ENCODE measurements around the gene DCDC2C. TPM values are rescaled to one million over a fixed set of nuclear protein-coding genes. Genes with fewer than 3 reads are reported as not detected.

DCDC2C gene
- total RNA-seq, 2 experiments from 2014 or later: not detected

GRCh38 chr2:3706892-3707291 is 3.5 kb downstream of the DCDC2C start:
- no peak for DNase-seq
- Mint-ChIP-seq H3K4me1 (no peaks in the 10 kb centered on the region), H3K4me3 (no peak overlapping the region), H3K36me3 (ENCODE audit: low read depth) (peaks cover 2% of the 10 kb centered on the region), H3K9me3 (peaks cover 2% of the 10 kb centered on the region), H3K27me3 (peaks cover 22% of the 10 kb centered on the region), H3K27ac (no peak overlapping the region)
- POLR2A ChIA-PET: no interaction called here
- CTCF ChIA-PET: no interaction called here

- CTCF ChIA-PET: no interaction called here
- H3K36me3 Mint-ChIP-seq (ENCODE audit: low read depth): no peaks in the 10 kb centered on the region
Measured at GRCh38 chr2:3708576-3708975, 5.2 kb downstream of the DCDC2C start.

GRCh38 chr2:3709225-3709624 is 5.8 kb downstream of the DCDC2C start:
- H3K4me3 Mint-ChIP-seq: no peak overlapping the region
- peaks cover 2% of the 10 kb centered on the region for H3K9me3 Mint-ChIP-seq
- DNase-seq: no peak
- no peak overlapping the region for H3K27ac Mint-ChIP-seq
- ChIA-PET CTCF (no interaction called here), POLR2A (no interaction called here)
- no peaks in the 10 kb centered on the region for H3K36me3 Mint-ChIP-seq (ENCODE audit: low read depth)
- no peaks in the 10 kb centered on the region for H3K4me1 Mint-ChIP-seq
- peaks cover 10% of the 10 kb centered on the region for H3K27me3 Mint-ChIP-seq

More at GRCh38 chr2:3708576-3708975, 5.2 kb downstream of the DCDC2C start:
- POLR2A ChIA-PET: no interaction called here
- no peaks in the 10 kb centered on the region for H3K4me1 Mint-ChIP-seq
- no peak for DNase-seq
- no peak overlapping the region for H3K4me3 Mint-ChIP-seq
- H3K27ac Mint-ChIP-seq: no peak overlapping the region
- peaks cover 10% of the 10 kb centered on the region for H3K27me3 Mint-ChIP-seq
- H3K9me3 Mint-ChIP-seq: peaks cover 2% of the 10 kb centered on the region

- H3K4me1 Mint-ChIP-seq: no peaks in the 10 kb centered on the region
Measured at GRCh38 chr2:3712424-3712823, 9.0 kb downstream of the DCDC2C start.

GRCh38 chr2:3712831-3713503 is 9.6 kb downstream of the DCDC2C start:
- Mint-ChIP-seq H3K4me1 (no peaks in the 10 kb centered on the region), H3K36me3 (ENCODE audit: low read depth) (no peaks in the 10 kb centered on the region), H3K27me3 (no peaks in the 10 kb centered on the region), H3K27ac (no peak overlapping the region), H3K9me3 (peaks cover 2% of the 10 kb centered on the region), H3K4me3 (no peak overlapping the region)
- POLR2A ChIA-PET: no interaction called here
- CTCF ChIA-PET: no interaction called here
- no peak for DNase-seq

More at GRCh38 chr2:3712424-3712823, 9.0 kb downstream of the DCDC2C start:
- no peak for DNase-seq
- Mint-ChIP-seq H3K36me3 (ENCODE audit: low read depth) (no peaks in the 10 kb centered on the region), H3K4me3 (no peak overlapping the region), H3K27me3 (peaks cover 3% of the 10 kb centered on the region), H3K27ac (no peak overlapping the region), H3K9me3 (peaks cover 2% of the 10 kb centered on the region)
- ChIA-PET POLR2A (no interaction called here), CTCF (no interaction called here)

GRCh38 chr2:3718679-3719078 is 15.3 kb downstream of the DCDC2C start:
- Mint-ChIP-seq H3K36me3 (ENCODE audit: low read depth) (no peaks in the 10 kb centered on the region), H3K27ac (no peak overlapping the region), H3K27me3 (peaks cover 3% of the 10 kb centered on the region), H3K4me3 (no peak overlapping the region), H3K9me3 (no peaks in the 10 kb centered on the region), H3K4me1 (no peaks in the 10 kb centered on the region)
- DNase-seq: no peak
- POLR2A ChIA-PET: no interaction called here
- CTCF ChIA-PET: no interaction called here

GRCh38 chr2:3725002-3725401 is 21.6 kb downstream of the DCDC2C start:
- Mint-ChIP-seq H3K9me3 (no peaks in the 10 kb centered on the region), H3K4me3 (no peak overlapping the region), H3K27me3 (peaks cover 7% of the 10 kb centered on the region), H3K36me3 (ENCODE audit: low read depth) (no peaks in the 10 kb centered on the region), H3K27ac (no peak overlapping the region), H3K4me1 (no peaks in the 10 kb centered on the region)
- ChIA-PET CTCF (interaction anchor here (1.4 kb wide), 1 partner anchor 54 kb away, joined by 3 read pairs; no protein-coding TSS in a partner anchor), POLR2A (no interaction called here)
- DNase-seq: no peak

GRCh38 chr2:3725458-3726250 is 22.3 kb downstream of the DCDC2C start:
- Mint-ChIP-seq H3K4me3 (no peak overlapping the region), H3K4me1 (no peaks in the 10 kb centered on the region), H3K27ac (no peak overlapping the region), H3K27me3 (peaks cover 7% of the 10 kb centered on the region), H3K36me3 (ENCODE audit: low read depth) (no peaks in the 10 kb centered on the region), H3K9me3 (no peaks in the 10 kb centered on the region)
- CTCF ChIA-PET: no interaction called here
- no peak for DNase-seq
- POLR2A ChIA-PET: no interaction called here

GRCh38 chr2:3726511-3726910 is 23.1 kb downstream of the DCDC2C start:
- H3K9me3 Mint-ChIP-seq: no peaks in the 10 kb centered on the region
- peaks cover 4% of the 10 kb centered on the region for H3K27me3 Mint-ChIP-seq
- H3K36me3 Mint-ChIP-seq (ENCODE audit: low read depth): no peaks in the 10 kb centered on the region
- H3K27ac Mint-ChIP-seq: no peak overlapping the region
- CTCF ChIA-PET: no interaction called here
- POLR2A ChIA-PET: no interaction called here
- H3K4me3 Mint-ChIP-seq: no peak overlapping the region
- DNase-seq: no peak
- no peaks in the 10 kb centered on the region for H3K4me1 Mint-ChIP-seq

GRCh38 chr2:3727397-3728045 is 24.1 kb downstream of the DCDC2C start:
- no peaks in the 10 kb centered on the region for H3K36me3 Mint-ChIP-seq (ENCODE audit: low read depth)
- peaks cover 4% of the 10 kb centered on the region for H3K27me3 Mint-ChIP-seq
- no peaks in the 10 kb centered on the region for H3K4me1 Mint-ChIP-seq
- no peak for DNase-seq
- H3K9me3 Mint-ChIP-seq: no peaks in the 10 kb centered on the region
- no peak overlapping the region for H3K4me3 Mint-ChIP-seq
- H3K27ac Mint-ChIP-seq: no peak overlapping the region
- POLR2A ChIA-PET: no interaction called here
- CTCF ChIA-PET: interaction anchor here (1.1 kb wide), 1 partner anchor 80 kb away, joined by 3 read pairs; no protein-coding TSS in a partner anchor

- POLR2A ChIA-PET: no interaction called here
- H3K4me3 Mint-ChIP-seq: no peak overlapping the region
- H3K9me3 Mint-ChIP-seq: no peaks in the 10 kb centered on the region
- peaks cover 4% of the 10 kb centered on the region for H3K27me3 Mint-ChIP-seq
- H3K36me3 Mint-ChIP-seq (ENCODE audit: low read depth): no peaks in the 10 kb centered on the region
- H3K27ac Mint-ChIP-seq: no peak overlapping the region
- CTCF ChIA-PET: interaction anchor here (1.0 to 1.1 kb wide), 2 partner anchors 77 to 79 kb away, joined by 3 read pairs; no protein-coding TSS in a partner anchor
- H3K4me1 Mint-ChIP-seq: no peaks in the 10 kb centered on the region
- no peak for DNase-seq
Measured at GRCh38 chr2:3728104-3729054, 25.0 kb downstream of the DCDC2C start.

- Mint-ChIP-seq H3K4me3 (no peak overlapping the region), H3K36me3 (ENCODE audit: low read depth) (no peaks in the 10 kb centered on the region)
- CTCF ChIA-PET: interaction anchor here (1.0 kb wide), 1 partner anchor 77 kb away, joined by 3 read pairs; no protein-coding TSS in a partner anchor
Measured at GRCh38 chr2:3729055-3729448, 25.7 kb downstream of the DCDC2C start.

More at GRCh38 chr2:3729055-3729448, 25.7 kb downstream of the DCDC2C start:
- DNase-seq: no peak
- POLR2A ChIA-PET: no interaction called here
- H3K27ac Mint-ChIP-seq: no peak overlapping the region
- H3K27me3 Mint-ChIP-seq: peaks cover 4% of the 10 kb centered on the region
- H3K4me1 Mint-ChIP-seq: no peaks in the 10 kb centered on the region
- no peaks in the 10 kb centered on the region for H3K9me3 Mint-ChIP-seq
